ENCODE results near the gene RHBDL2. TPM values are rescaled to one million over a fixed set of nuclear protein-coding genes. Genes with fewer than 3 reads are reported as not detected.
"Not testable (repeated sequence)": the region's sequence is repeated elsewhere in the genome, so short reads cannot be mapped to it uniquely, and the experiment has no call there.

Gene RHBDL2
- polyA plus RNA-seq, 2 donors = 24.3 to 25.1 TPM

DNA sequence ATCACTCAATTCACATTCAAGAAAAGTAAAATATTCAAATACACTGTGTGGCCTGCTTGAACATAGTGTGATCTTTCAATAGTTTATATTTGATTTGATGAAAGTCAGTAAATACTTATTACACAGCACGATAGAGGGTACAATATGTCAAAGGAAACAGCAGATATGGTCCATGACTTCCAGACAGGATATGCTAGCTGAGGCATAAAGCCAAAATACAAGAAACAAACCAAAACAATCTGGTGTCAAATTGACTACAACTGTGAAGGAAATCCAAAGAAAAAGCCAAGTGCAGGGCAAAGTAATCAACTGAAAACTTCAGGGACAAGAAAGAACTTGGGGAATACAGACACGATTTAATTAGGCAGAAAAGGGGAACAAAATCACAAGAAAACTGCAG is 101.3 kb downstream of the RHBDL2 start:
- Histone ChIP-seq H3K9me3 (ENCODE audit: control insufficient read depth in 2 of 2, insufficient read depth in 1 of 2, low read depth in 1 of 2, low read length in 1 of 2) (no peaks in the 10 kb centered on the region), H3K4me1 (ENCODE audit: control insufficient read depth in 2 of 2, insufficient read depth in 2 of 2, low read length in 1 of 2) (no peaks in the 10 kb centered on the region), H3K27me3 (ENCODE audit: control insufficient read depth in 1 of 2, insufficient read depth in 2 of 2, low read length in 2 of 2) (no peaks in the 10 kb centered on the region), H3K4me3 (ENCODE audit: low read depth in 1 of 2, low read length in 2 of 2) (no peak overlapping the region), H3K36me3 (ENCODE audit: control insufficient read depth in 2 of 2, insufficient read depth in 2 of 2, low read length in 1 of 2) (peaks cover 6 to 11% of the 10 kb centered on the region in 2 donors), H3K27ac (ENCODE audit: low read depth in 2 of 2, low read length in 1 of 2) (no peak overlapping the region)
- 60 to 69% methylated on average over 2 of the region's 2 CpGs for WGBS, 2 donors

DNA sequence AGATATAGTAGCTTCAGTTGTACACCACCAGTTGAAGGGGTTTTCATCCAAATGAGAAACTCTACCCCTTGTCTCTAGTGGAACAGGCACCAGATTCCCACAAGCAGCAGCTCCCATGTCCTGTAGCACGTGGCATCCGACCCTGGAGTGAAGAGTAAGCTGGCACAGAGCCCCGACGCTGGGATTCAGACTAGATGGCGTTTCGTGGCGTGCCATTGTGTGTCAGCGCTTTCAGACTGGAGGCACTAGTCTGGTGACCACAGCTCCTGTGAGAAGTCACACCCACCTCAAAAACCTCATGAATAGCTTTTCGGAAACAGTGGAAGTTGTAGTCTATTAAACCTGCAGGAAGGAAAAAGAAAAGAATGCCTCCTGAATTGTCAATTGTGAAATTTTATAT is 102.3 kb downstream of the RHBDL2 start:
- H3K27ac ChIP-seq (ENCODE audit: low read depth in 2 of 2, low read length in 1 of 2) = no peak overlapping the region
- H3K4me3 ChIP-seq (ENCODE audit: low read depth in 1 of 2, low read length in 2 of 2) = no peak overlapping the region
- H3K4me1 ChIP-seq (ENCODE audit: control insufficient read depth in 2 of 2, insufficient read depth in 2 of 2, low read length in 1 of 2) = no peaks in the 10 kb centered on the region
- H3K9me3 ChIP-seq (ENCODE audit: control insufficient read depth in 2 of 2, insufficient read depth in 1 of 2, low read depth in 1 of 2, low read length in 1 of 2) = no peaks in the 10 kb centered on the region
- H3K36me3 ChIP-seq (ENCODE audit: control insufficient read depth in 2 of 2, insufficient read depth in 2 of 2, low read length in 1 of 2) = peaks cover 6 to 11% of the 10 kb centered on the region in 2 donors
- no peaks in the 10 kb centered on the region for H3K27me3 ChIP-seq (ENCODE audit: control insufficient read depth in 1 of 2, insufficient read depth in 2 of 2, low read length in 2 of 2)
- 76 to 78% methylated on average over 9 of the region's 9 CpGs for WGBS, 2 donors

DNA sequence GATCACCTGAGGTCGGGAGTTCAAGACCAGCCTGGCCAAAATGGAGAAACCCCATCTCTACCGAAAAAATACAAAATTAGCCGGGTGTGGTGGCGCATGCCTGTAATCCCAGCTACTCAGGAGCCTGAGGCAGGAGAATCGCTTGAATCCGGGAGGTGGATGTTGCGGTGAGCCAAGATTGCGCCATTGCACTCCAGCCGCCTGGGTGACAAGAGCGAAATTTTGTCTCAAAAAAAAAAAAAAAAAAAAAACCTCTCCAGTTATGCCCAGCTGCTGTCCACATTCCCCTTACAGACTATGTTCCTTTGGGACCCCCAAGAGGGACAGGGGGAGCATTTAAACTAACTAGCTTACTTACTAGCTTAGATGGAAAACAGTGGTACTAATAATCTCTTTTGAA is 105.3 kb downstream of the RHBDL2 start:
- H3K36me3 ChIP-seq (ENCODE audit: control insufficient read depth in 2 of 2, insufficient read depth in 2 of 2, low read length in 1 of 2) = peaks cover 6 to 11% of the 10 kb centered on the region in 2 donors
- not testable (repeated sequence) for H3K9me3 ChIP-seq (ENCODE audit: control insufficient read depth in 2 of 2, insufficient read depth in 1 of 2, low read depth in 1 of 2, low read length in 1 of 2); H3K27me3 ChIP-seq (ENCODE audit: control insufficient read depth in 1 of 2, insufficient read depth in 2 of 2, low read length in 2 of 2); H3K27ac ChIP-seq (ENCODE audit: low read depth in 2 of 2, low read length in 1 of 2); H3K4me1 ChIP-seq (ENCODE audit: control insufficient read depth in 2 of 2, insufficient read depth in 2 of 2, low read length in 1 of 2); H3K4me3 ChIP-seq (ENCODE audit: low read depth in 1 of 2, low read length in 2 of 2)
- 78 to 83% methylated on average over 10 of the region's 10 CpGs for WGBS, 2 donors

Other genes with a start within 250 kb of the RHBDL2 start
- 10 to 100 TPM in 1 of 2 donors, 1 to 10 TPM in 1; 7.7 to 18.4 TPM for gene RRAGC, start 82.1 kb downstream of the RHBDL2 start, polyA plus RNA-seq
- 10 to 100 TPM; 13.0 to 19.1 TPM for gene MYCBP, start 68.5 kb downstream of the RHBDL2 start, polyA plus RNA-seq
- gene GJA9, start 60.2 kb downstream of the RHBDL2 start, polyA plus RNA-seq = under 1 TPM; 0.32 to 0.86 TPM
- 10 to 100 TPM; 11.7 to 18.2 TPM for gene AKIRIN1, start 49.4 kb upstream of the RHBDL2 start, polyA plus RNA-seq
- 100 to 1,000 TPM; 545 to 814 TPM for gene NDUFS5, start 84.5 kb upstream of the RHBDL2 start, polyA plus RNA-seq